K562 (cell line): ENCODE measurements around the gene DMXL1.

ENCODE experiments used
- EZH2 ChIP-seq: IDR thresholded peaks from 2 replicates; pipeline ENCODE4 v1.6.1; 2012; ENCODE audit warnings: low read depth, mild to moderate bottlenecking, inconsistent platforms, low read length, borderline replicate concordance
- MAX ChIP-seq: sonication (generic); formaldehyde crosslinking; IDR thresholded peaks from 2 replicates; pipeline ENCODE4 v1.9.0; 2022; ENCODE audit warnings: mild to moderate bottlenecking, missing genetic modification reagents
- PREB ChIP-seq: sonication (generic); formaldehyde crosslinking; IDR thresholded peaks from 2 replicates; pipeline ENCODE4 v1.8.1; 2023; ENCODE audit warnings: mild to moderate bottlenecking, missing genetic modification reagents
- PURB ChIP-seq: sonication (generic); formaldehyde crosslinking; IDR thresholded peaks from 2 replicates; pipeline ENCODE4 v1.9.0; 2021; ENCODE audit warnings: low read depth, mild to moderate bottlenecking, missing genetic modification reagents
- TAF1 ChIP-seq: IDR thresholded peaks from 2 replicates; pipeline ENCODE4 v1.6.1; 2011; ENCODE audit warnings: mild to moderate bottlenecking, low read length, moderate library complexity; ENCODE audit not compliant: insufficient read depth, control insufficient read depth, severe bottlenecking; ENCODE audit errors: extremely low read depth
- VEZF1 ChIP-seq: fragments of 200-800 bp; sonication (Bioruptor generic); IDR thresholded peaks from 2 replicates; pipeline ENCODE4 v1.6.1; 2017; ENCODE audit warnings: missing genetic modification characterization, missing compliant biosample characterization

GRCh38 chr5:119077444-119077843 is 6.6 kb downstream of the DMXL1 start:
- peak; percentile 66 for TF ChIP-seq MAX (CRISPR knock-in tag)
- TF ChIP-seq PREB: no peak
- no peak for TF ChIP-seq PURB
- no peak for TF ChIP-seq EZH2
- TF ChIP-seq VEZF1 (CRISPR knock-in tag): no peak
- TF ChIP-seq TAF1: no peak
